Endodermal cell (in vitro differentiated cells): ENCODE measurements around the gene CDR2L. TPM values are rescaled to one million over a fixed set of nuclear protein-coding genes. Genes with fewer than 3 reads are reported as not detected.

Source experiments
- DNase-seq: peaks from one replicate; pipeline ENCODE4 v3.0.0-alpha.2; 2017
- H3K27ac ChIP-seq: 2 replicates; pipeline ENCODE4 v1.5.1; 2013; ENCODE audit warnings: mild to moderate bottlenecking, low read depth, low read length, moderate library complexity
- H3K27me3 ChIP-seq: 2 replicates; pipeline ENCODE4 v1.6.1; 2013; ENCODE audit warnings: mild to moderate bottlenecking, low read length, moderate library complexity; ENCODE audit not compliant: insufficient read depth, control insufficient read depth, poor library complexity, severe bottlenecking
- H3K36me3 ChIP-seq: 2 replicates; pipeline ENCODE4 v1.7.0; 2013; ENCODE audit warnings: mild to moderate bottlenecking, low read length, moderate library complexity; ENCODE audit not compliant: control insufficient read depth, insufficient read depth
- H3K4me1 ChIP-seq: one replicate; pipeline ENCODE4 v1.7.0; 2013; ENCODE audit warnings: low read length; ENCODE audit not compliant: control insufficient read depth, insufficient read depth
- H3K4me3 ChIP-seq: 2 replicates; pipeline ENCODE4 v1.5.1; 2013; ENCODE audit warnings: mild to moderate bottlenecking, low read length, moderate library complexity
- H3K9ac ChIP-seq: 2 replicates; pipeline ENCODE4 v1.6.1; 2013; ENCODE audit warnings: mild to moderate bottlenecking, low read length, moderate library complexity; ENCODE audit not compliant: poor library complexity, severe bottlenecking; ENCODE audit errors: extremely low read depth
- H3K9me3 ChIP-seq: 2 replicates; pipeline ENCODE4 v1.6.1; 2013; ENCODE audit warnings: mild to moderate bottlenecking, low read length, moderate library complexity; ENCODE audit not compliant: control insufficient read depth
- H3K27ac Mint-ChIP-seq: 2 replicates; pipeline ENCODE4 v1.8.0; 2020; ENCODE audit warnings: mixed read lengths
- H3K27me3 Mint-ChIP-seq: 2 replicates; pipeline ENCODE4 v1.8.0; 2021; ENCODE audit warnings: mild to moderate bottlenecking, mixed read lengths; ENCODE audit not compliant: insufficient read depth
- H3K36me3 Mint-ChIP-seq: 2 replicates; pipeline ENCODE4 v1.8.0; 2020; ENCODE audit warnings: low read depth, mixed read lengths
- H3K4me1 Mint-ChIP-seq: 2 replicates; pipeline ENCODE4 v1.8.0; 2020; ENCODE audit warnings: mixed read lengths
- H3K4me3 Mint-ChIP-seq: 2 replicates; pipeline ENCODE4 v1.8.0; 2020; ENCODE audit warnings: mild to moderate bottlenecking, moderate library complexity, mixed read lengths
- H3K9me3 Mint-ChIP-seq: 2 replicates; pipeline ENCODE4 v1.8.0; 2020; ENCODE audit warnings: mild to moderate bottlenecking, mixed read lengths
- WGBS, 2 experiments: methylation state at CpG; one replicate each; pipeline versions ENCODE4 v1.1.5 to v1.1.7; 2013; ENCODE audit warnings: missing lambda C conversion rate in 2 of 2, mixed read lengths in 1 of 2; ENCODE audit not compliant: insufficient coverage in 1 of 2, insufficient read length in 1 of 2; 5-methylcytosine and 5-hydroxymethylcytosine counted together
- total RNA-seq, 2 donors: library from RNA; stranded (reverse); fragmentation: NEBNext Ultra II Directional in 1 of 2; extraction: Animal tissue kit (Norgen Biotek cat#: 25700) in 1 of 2; gene quantifications; 2 replicates in 1 of 2; 3 replicates in 1 of 2; pipeline ENCODE4 v1.2.1, GENCODE V29; 2021
- TF ChIP-seq, protein P1 (sequence below): fragments of 200-600 bp; sonication (generic); conservative IDR thresholded peaks from 2 replicates; pipeline ENCODE4 v1.5.0; 2021; ENCODE audit warnings: antibody characterized with exemption, mild to moderate bottlenecking

CDR2L gene
- total RNA-seq, 2 donors from 2014 or later = 20.4 to 23.6 TPM

DNA sequence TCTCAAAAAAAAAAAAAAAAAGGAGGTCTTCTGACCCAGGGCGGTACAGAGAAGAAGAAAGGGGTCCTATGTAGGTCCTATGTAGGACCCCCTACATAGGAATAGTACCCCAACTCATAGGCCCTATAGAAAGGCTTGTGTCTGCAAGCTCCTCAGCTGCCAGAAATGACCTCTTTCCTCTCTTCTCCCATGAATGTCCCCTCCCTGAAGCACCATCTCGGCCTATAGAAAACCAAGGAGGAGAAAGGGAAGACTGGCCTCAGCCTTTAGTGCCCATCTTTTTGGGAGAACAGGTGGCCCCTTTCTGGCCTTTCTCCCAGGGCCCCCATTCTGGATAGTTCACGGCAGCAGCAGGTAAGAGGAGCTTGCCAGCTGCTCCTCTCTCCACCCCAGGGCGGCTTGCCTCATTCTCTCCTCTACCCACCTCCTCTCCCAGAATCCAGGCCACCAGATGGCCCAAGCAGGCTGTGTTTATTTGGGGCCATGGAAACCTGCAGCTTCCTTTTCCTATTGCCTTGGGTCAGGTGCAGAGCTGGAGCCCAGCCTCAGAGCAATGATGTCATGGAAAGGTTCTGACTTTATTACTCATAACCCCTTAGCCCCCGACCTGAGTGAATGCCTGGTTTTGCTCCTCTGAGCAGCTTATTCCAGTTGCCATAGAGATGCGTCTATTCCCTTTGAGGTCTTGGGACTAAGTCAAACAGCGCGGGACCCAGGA lies 23.4 kb downstream of the CDR2L start:
- no peak overlapping the region for H3K27ac Mint-ChIP-seq
- no peak overlapping the region for H3K27ac ChIP-seq
- H3K9me3 Mint-ChIP-seq = no peaks in the 10 kb centered on the region

DNA sequence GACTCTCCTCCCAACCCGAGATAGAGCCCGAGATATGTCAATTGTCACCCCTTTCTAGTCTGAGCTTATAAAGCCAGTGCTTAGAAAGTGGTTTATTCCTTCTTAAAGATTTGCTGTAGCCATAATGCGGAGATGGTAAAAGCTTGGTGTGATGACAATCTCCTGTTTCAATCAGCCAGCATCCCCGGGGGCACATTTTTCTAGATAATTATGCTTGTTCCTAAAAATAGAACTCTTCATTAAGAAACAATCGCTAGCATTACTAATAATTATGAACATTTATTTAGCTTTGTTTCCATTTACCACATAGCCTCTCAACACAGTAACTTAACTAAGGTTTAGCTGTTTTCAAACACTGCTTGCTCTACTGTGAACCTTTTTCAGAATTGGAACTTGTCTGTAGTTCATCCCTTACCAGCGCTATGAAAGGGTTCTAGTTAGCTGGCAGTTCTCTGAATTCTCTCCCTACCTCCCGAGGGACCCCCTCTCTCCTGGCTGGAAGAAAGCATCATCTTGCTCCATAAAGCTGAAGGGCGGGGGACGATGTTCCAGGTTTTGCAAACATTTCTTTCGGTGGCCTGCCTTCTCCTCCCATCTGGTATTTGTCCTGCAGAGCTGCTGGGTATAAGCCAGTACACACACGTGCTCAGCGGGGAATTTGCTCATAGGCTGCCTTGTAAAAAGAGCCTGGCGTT lies 24.1 kb downstream of the CDR2L start:
- peak overlapping the region; percentile 96 for H3K4me3 ChIP-seq
- no peaks in the 10 kb centered on the region for H3K4me1 ChIP-seq
- TF ChIP-seq, protein P1, sequence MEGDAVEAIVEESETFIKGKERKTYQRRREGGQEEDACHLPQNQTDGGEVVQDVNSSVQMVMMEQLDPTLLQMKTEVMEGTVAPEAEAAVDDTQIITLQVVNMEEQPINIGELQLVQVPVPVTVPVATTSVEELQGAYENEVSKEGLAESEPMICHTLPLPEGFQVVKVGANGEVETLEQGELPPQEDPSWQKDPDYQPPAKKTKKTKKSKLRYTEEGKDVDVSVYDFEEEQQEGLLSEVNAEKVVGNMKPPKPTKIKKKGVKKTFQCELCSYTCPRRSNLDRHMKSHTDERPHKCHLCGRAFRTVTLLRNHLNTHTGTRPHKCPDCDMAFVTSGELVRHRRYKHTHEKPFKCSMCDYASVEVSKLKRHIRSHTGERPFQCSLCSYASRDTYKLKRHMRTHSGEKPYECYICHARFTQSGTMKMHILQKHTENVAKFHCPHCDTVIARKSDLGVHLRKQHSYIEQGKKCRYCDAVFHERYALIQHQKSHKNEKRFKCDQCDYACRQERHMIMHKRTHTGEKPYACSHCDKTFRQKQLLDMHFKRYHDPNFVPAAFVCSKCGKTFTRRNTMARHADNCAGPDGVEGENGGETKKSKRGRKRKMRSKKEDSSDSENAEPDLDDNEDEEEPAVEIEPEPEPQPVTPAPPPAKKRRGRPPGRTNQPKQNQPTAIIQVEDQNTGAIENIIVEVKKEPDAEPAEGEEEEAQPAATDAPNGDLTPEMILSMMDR = no peak
- no peak for DNase-seq
- no peaks in the 10 kb centered on the region for H3K9me3 Mint-ChIP-seq
- peaks cover 17% of the 10 kb centered on the region for H3K4me1 Mint-ChIP-seq
- no peak overlapping the region for H3K9ac ChIP-seq
- WGBS, 2 experiments = 90 to 91% methylated on average over 13 of the region's 13 CpGs
- H3K36me3 Mint-ChIP-seq = peaks cover 5% of the 10 kb centered on the region
- H3K27me3 ChIP-seq = no peaks in the 10 kb centered on the region
- peaks cover under 1% of the 10 kb centered on the region for H3K36me3 ChIP-seq
- no peaks in the 10 kb centered on the region for H3K9me3 ChIP-seq
- H3K27ac ChIP-seq = peak overlapping the region; percentile 55
- H3K4me3 Mint-ChIP-seq = peak overlapping the region; percentile 91
- H3K27me3 Mint-ChIP-seq = no peaks in the 10 kb centered on the region
- peak overlapping the region; percentile 1 for H3K27ac Mint-ChIP-seq

More for the DNA sequence above, 23.4 kb downstream of the CDR2L start:
- Histone ChIP-seq H3K9me3 (no peaks in the 10 kb centered on the region), H3K9ac (no peak overlapping the region), H3K27me3 (no peaks in the 10 kb centered on the region), H3K4me3 (no peak overlapping the region), H3K4me1 (no peaks in the 10 kb centered on the region), H3K36me3 (no peaks in the 10 kb centered on the region)
- peak; percentile 78 for DNase-seq
- TF ChIP-seq, protein P1 = no peak
- Mint-ChIP-seq H3K36me3 (peaks cover 2% of the 10 kb centered on the region), H3K4me1 (peaks cover 17% of the 10 kb centered on the region), H3K4me3 (no peak overlapping the region), H3K27me3 (no peaks in the 10 kb centered on the region)
- WGBS, 2 experiments = 81 to 83% methylated on average over 6 to 8 of the region's 8 CpGs

DNA sequence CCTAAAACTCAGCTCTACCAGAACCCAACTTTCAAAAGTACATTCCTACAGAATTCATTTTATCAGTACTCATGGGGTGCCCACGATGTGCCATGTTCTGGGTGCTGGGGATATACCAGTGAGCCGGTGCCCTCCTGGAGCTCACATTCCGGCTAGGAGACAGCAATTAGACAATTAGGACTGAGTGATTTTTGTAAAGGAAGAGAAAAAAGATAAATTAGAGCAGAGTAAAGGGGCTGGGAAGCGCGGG lies 24.6 kb downstream of the CDR2L start:
- peak overlapping the region; percentile 73 for H3K9ac ChIP-seq
- peak overlapping the region; percentile 1 for H3K27ac Mint-ChIP-seq
- 33 to 55% methylated on average over 2 to 5 of the region's 5 CpGs for WGBS, 2 experiments
- H3K9me3 Mint-ChIP-seq = no peaks in the 10 kb centered on the region
- H3K36me3 Mint-ChIP-seq = peaks cover 10% of the 10 kb centered on the region
- H3K4me3 ChIP-seq = peak overlapping the region; percentile 96
- H3K4me3 Mint-ChIP-seq = peak overlapping the region; percentile 91
- no peak for DNase-seq
- H3K36me3 ChIP-seq = peaks cover 5% of the 10 kb centered on the region
- H3K4me1 ChIP-seq = no peaks in the 10 kb centered on the region
- peaks cover 17% of the 10 kb centered on the region for H3K4me1 Mint-ChIP-seq
- no peaks in the 10 kb centered on the region for H3K9me3 ChIP-seq
- H3K27me3 Mint-ChIP-seq = no peaks in the 10 kb centered on the region
- TF ChIP-seq, protein P1 = no peak
- H3K27ac ChIP-seq = peak overlapping the region; percentile 55
- H3K27me3 ChIP-seq = no peaks in the 10 kb centered on the region
